ENCODE data around the gene PEX14. TPM values are rescaled to one million over a fixed set of nuclear protein-coding genes. Genes with fewer than 3 reads are reported as not detected.
"Not testable (repeated sequence)": the region's sequence is repeated elsewhere in the genome, so short reads cannot be mapped to it uniquely, and the experiment has no call there.

PEX14 gene
- total and polyA plus RNA-seq, 10 of the 15 experiments (the other 5 are each of a cell fraction or from before 2014, with no cell fraction given) = 1.4 to 23.2 (median 12.0) TPM

DNA sequence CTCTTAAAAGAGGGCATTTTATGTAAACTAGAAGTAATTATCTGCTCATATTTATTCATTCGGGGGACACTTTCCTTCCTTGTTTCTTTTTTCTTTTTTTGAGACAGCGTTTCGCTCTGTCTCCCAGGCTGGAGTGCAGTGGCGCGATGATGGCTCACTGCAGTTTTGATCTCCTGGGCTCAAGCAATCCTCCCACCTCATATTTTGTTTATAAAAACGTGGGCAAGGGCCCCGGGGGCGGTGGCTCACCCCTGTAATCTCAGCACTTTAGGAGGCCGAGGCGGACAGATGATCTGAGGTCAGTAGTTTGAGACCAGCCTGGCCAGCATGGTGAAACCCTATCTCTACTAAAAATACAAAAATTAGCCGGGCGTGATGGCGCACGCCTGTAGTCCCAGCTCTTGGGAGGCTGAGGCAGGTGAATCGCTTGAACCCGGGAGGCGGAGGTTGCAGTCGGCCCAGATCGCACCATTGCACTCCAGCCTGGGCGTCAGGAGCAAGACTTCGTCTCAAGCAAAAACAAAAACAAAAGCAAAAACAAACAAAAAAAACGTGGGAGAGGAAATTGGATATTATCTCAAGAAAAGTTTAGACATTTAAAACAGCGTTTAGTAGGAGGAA is 1.5 kb upstream of the PEX14 start:
- ATAC-seq (no peak), FAIRE-seq (no peak), DNase-seq (ENCODE audit: low read depth, low spot score) (no peak)
- peak overlapping the region; percentile 83 for H2AFZ ChIP-seq (ENCODE audit: control insufficient read depth, low read depth, low read length)
- CTCF ChIA-PET = interaction anchor here (0.6 to 1.1 kb wide), 2 partner anchors 18 to 661 kb away, joined by 3 read pairs; no protein-coding TSS in a partner anchor
- H3K36me3 ChIP-seq (ENCODE audit: control insufficient read depth in 2 of 2, insufficient read depth in 2 of 2, low read length in 1 of 2) = peaks cover 0 to 5% of the 10 kb centered on the region in 2 experiments; a peak in 1 of 4 replicates
- intact Hi-C loops (cut with micrococcal nuclease; ENCODE audit: unreplicated experiment) (loop anchor here (10.0 kb wide), 1 partner anchor 1432 kb away; no protein-coding TSS in a partner anchor), in situ Hi-C loops (cut with MboI) (no loop called here)
- peak overlapping the region; percentile 39 for H3K4me3 ChIP-seq
- POLR2A ChIA-PET = interaction anchor here (2.6 kb wide), 1 partner anchor 40 kb away, joined by 10 read pairs; no protein-coding TSS in a partner anchor
- peaks cover 38% of the 10 kb centered on the region for H3K79me2 ChIP-seq (ENCODE audit: control insufficient read depth, insufficient read depth, low read length)
- BruUV-seq (replicated peaks) = no TSS peak
- H3K9ac ChIP-seq (ENCODE audit: control insufficient read depth, insufficient read depth, low read length) = peak overlapping the region; percentile 56
- H3K4me2 ChIP-seq (ENCODE audit: control insufficient read depth, insufficient read depth) = peak overlapping the region; percentile 72
- RAD21 ChIA-PET (ENCODE audit: unreplicated experiment) = interaction anchor here (3.1 kb wide), 1 partner anchor 21 kb away, joined by 14 read pairs; no protein-coding TSS in a partner anchor
- no peak for TF ChIP-seq LARP7 (IDR thresholded peaks at IDR 0.05)
- TF ChIP-seq, protein P1, sequence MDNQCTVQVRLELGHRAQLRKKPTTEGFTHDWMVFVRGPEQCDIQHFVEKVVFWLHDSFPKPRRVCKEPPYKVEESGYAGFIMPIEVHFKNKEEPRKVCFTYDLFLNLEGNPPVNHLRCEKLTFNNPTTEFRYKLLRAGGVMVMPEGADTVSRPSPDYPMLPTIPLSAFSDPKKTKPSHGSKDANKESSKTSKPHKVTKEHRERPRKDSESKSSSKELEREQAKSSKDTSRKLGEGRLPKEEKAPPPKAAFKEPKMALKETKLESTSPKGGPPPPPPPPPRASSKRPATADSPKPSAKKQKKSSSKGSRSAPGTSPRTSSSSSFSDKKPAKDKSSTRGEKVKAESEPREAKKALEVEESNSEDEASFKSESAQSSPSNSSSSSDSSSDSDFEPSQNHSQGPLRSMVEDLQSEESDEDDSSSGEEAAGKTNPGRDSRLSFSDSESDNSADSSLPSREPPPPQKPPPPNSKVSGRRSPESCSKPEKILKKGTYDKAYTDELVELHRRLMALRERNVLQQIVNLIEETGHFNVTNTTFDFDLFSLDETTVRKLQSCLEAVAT (IDR thresholded peaks at IDR 0.05) = peak; percentile 72
- H3K27me3 ChIP-seq (replicated peaks in 1 of 2; ENCODE audit: control insufficient read depth in 2 of 2, insufficient read depth in 2 of 2, low read length in 1 of 2) = no peaks in the 10 kb centered on the region
- WGBS (ENCODE audit: insufficient coverage, insufficient replicate concordance, low lambda C conversion rate, missing lambda C conversion rate) = under 1% methylated on average over 23 of the region's 23 CpGs
- SMC1A ChIA-PET (ENCODE audit: uncharacterized antibody, unreplicated experiment) = interaction anchor here (0.7 to 1.3 kb wide), 2 partner anchors 21 to 39 kb away, joined by 3 to 4 read pairs; no protein-coding TSS in a partner anchor
- H4K20me1 ChIP-seq (ENCODE audit: control insufficient read depth, insufficient read depth) = no peaks in the 10 kb centered on the region
- H3K27ac ChIP-seq (ENCODE audit: control insufficient read depth, insufficient read depth) = peak overlapping the region; percentile 64
- no peaks in the 10 kb centered on the region for H3K9me3 ChIP-seq (replicated peaks; ENCODE audit: control insufficient read depth, insufficient read depth, low read length)
- peaks cover 18% of the 10 kb centered on the region for H3K4me1 ChIP-seq (ENCODE audit: control insufficient read depth, insufficient read depth, low read length)

- in situ Hi-C loops (cut with MboI); DNase-seq (ENCODE audit: low read depth, low spot score); BruUV-seq (replicated peaks); FAIRE-seq; H3K27me3 ChIP-seq (replicated peaks in 1 of 2; ENCODE audit: control insufficient read depth in 2 of 2, insufficient read depth in 2 of 2, low read length in 1 of 2); H4K20me1 ChIP-seq (ENCODE audit: control insufficient read depth, insufficient read depth); H3K36me3 ChIP-seq (ENCODE audit: control insufficient read depth in 2 of 2, insufficient read depth in 2 of 2, low read length in 1 of 2); H3K9me3 ChIP-seq (replicated peaks; ENCODE audit: control insufficient read depth, insufficient read depth, low read length); ATAC-seq: not testable (repeated sequence)
- 86% methylated on average over 10 of the region's 10 CpGs for WGBS (ENCODE audit: insufficient coverage, insufficient replicate concordance, low lambda C conversion rate, missing lambda C conversion rate)
- Histone ChIP-seq H3K4me1 (ENCODE audit: control insufficient read depth, insufficient read depth, low read length) (peaks cover 18% of the 10 kb centered on the region), H3K4me3 (peak overlapping the region; percentile 96), H3K79me2 (ENCODE audit: control insufficient read depth, insufficient read depth, low read length) (peaks cover 40% of the 10 kb centered on the region), H2AFZ (ENCODE audit: control insufficient read depth, low read depth, low read length) (peak overlapping the region; percentile 77), H3K9ac (ENCODE audit: control insufficient read depth, insufficient read depth, low read length) (0 out of 2 replicates have a peak overlapping the region, but pooled peaks have one; percentile 19), H3K4me2 (ENCODE audit: control insufficient read depth, insufficient read depth) (peak overlapping the region; percentile 61), H3K27ac (ENCODE audit: control insufficient read depth, insufficient read depth) (peak overlapping the region; percentile 74)
- ChIA-PET SMC1A (ENCODE audit: uncharacterized antibody, unreplicated experiment) (interaction anchor here (1.1 to 1.5 kb wide), 3 partner anchors 20 to 44 kb away, joined by 3 to 4 read pairs (median 3); partner anchors contain the start of gene CENPS), POLR2A (interaction anchor here (0.5 kb wide), 1 partner anchor 236 kb away, joined by 4 read pairs; no protein-coding TSS in a partner anchor), CTCF (interaction anchor here (0.6 kb wide), 1 partner anchor 662 kb away, joined by 3 read pairs; no protein-coding TSS in a partner anchor), RAD21 (ENCODE audit: unreplicated experiment) (interaction anchor here (1.5 kb wide), 1 partner anchor 44 kb away, joined by 10 read pairs; the partner anchor contains the start of gene CENPS)
- intact Hi-C loops (cut with micrococcal nuclease; ENCODE audit: unreplicated experiment) = loop anchor here (1.0 to 10.0 kb wide), 2 partner anchors 44 to 1431 kb away; partner anchors contain the start of gene CENPS
Measured at GRCh38 chr1:10474309-10474612, 489 bp upstream of the PEX14 start.
